ENCODE results near the gene TMTC2. TPM values are rescaled to one million over a fixed set of nuclear protein-coding genes. Genes with fewer than 3 reads are reported as not detected.

Gene TMTC2
- total RNA-seq, 4 donors from 2014 or later: 6.5 to 11.3 (median 8.9) TPM

DNA sequence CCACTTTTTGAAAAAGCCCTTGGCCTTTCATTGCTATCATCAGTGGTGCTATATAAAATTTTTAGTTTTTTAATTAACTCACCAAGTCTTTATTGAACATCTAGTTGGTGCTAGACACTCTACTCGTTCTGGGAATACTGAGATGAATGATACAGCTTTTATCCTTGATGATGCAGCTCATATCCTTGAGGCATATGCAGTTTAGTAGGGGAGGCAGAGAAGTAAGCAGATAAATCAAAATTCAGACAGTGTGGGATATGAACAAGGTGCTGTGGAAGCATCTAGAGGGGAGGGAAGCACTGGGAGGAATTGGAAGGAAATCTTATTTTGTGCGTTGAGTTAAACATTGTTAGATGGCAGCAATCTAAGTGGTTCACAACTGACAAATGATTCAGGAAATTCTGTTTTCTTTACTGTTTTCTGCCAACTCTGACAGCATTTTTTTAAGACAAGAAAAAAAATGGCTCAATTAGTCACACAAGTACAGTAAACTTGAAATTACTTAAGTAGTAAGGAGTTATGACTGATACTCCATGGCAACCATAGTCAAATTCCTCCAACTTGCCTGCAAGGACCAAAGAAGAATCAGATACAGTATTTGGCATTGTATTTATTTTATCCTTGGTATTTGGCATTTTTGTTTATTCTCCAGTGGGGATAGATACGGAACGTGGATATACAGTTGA lies 119.2 kb downstream of the TMTC2 start:
- TF ChIP-seq, protein P1, sequence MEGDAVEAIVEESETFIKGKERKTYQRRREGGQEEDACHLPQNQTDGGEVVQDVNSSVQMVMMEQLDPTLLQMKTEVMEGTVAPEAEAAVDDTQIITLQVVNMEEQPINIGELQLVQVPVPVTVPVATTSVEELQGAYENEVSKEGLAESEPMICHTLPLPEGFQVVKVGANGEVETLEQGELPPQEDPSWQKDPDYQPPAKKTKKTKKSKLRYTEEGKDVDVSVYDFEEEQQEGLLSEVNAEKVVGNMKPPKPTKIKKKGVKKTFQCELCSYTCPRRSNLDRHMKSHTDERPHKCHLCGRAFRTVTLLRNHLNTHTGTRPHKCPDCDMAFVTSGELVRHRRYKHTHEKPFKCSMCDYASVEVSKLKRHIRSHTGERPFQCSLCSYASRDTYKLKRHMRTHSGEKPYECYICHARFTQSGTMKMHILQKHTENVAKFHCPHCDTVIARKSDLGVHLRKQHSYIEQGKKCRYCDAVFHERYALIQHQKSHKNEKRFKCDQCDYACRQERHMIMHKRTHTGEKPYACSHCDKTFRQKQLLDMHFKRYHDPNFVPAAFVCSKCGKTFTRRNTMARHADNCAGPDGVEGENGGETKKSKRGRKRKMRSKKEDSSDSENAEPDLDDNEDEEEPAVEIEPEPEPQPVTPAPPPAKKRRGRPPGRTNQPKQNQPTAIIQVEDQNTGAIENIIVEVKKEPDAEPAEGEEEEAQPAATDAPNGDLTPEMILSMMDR (IDR thresholded peaks at IDR 0.05; ENCODE audit: low read depth): no peak

DNA sequence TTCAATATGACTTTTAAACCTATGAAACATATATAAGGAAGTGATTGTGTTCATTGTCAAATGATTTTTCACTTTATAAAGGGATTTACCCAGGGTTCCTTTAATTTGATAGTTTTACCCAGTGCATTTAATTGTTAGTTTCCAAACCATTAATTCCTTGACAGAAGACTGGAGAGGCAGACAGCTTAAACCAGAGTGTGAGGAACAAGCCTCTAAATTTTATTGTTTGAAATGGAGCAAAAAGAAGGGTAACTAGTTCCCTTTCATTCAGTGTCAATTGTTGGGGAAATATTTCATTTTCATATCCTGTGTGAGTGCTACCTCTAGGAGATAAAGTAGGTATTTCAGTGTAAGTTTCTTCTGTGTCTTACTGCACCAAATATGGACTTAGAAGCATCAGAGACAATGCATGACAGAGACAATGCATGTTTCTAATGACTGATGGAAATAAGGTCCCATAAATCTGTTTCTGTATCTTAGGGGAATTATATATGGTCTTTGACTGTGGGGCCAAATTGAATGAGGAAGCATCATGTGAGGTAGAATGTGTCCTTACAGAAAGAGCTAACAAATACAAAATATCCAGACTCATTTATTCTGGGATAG lies 120.5 kb downstream of the TMTC2 start:
- TF ChIP-seq, protein P1 (IDR thresholded peaks at IDR 0.05; ENCODE audit: low read depth): no peak

DNA sequence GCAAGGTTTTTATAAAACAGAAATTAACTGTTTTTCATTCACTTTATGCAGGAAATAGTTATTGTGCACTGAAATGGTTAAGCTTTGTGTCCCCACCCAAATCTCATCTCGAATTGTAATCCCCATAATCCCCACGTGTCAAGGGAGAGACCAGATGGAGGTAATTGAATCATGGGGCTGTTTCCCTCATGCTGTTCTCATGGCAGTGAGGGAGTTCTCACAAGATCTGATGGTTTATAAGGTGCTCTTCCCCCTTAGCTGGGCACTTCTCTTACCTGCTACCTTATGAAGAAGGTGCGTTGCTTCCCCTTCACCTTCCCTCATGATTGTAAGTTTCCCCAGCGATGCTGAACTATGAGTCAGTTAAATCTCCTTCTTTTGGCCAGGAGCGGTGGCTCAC lies 123.9 kb downstream of the TMTC2 start:
- TF ChIP-seq, protein P1 (IDR thresholded peaks at IDR 0.05; ENCODE audit: low read depth): no peak

DNA sequence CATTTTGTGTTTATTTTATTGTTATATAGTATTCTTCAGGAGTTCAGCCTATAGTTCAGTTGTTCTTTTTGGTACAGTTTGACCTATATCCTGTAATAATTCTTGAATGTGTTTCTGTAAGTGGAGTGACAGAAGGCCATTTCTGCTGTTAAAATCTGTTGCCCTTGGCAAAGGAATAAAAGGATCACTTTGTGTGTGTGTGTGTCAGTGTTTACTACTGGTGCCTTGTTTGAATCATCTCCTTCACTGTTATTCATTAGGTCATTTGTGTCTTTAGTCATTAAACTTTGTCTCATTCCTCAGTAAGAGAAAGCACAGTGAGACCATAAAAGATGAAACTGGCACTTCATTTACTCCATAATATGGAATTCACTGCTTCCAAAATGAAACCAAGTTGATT lies 130.7 kb downstream of the TMTC2 start:
- TF ChIP-seq, protein P1 (IDR thresholded peaks at IDR 0.05; ENCODE audit: low read depth): no peak

DNA sequence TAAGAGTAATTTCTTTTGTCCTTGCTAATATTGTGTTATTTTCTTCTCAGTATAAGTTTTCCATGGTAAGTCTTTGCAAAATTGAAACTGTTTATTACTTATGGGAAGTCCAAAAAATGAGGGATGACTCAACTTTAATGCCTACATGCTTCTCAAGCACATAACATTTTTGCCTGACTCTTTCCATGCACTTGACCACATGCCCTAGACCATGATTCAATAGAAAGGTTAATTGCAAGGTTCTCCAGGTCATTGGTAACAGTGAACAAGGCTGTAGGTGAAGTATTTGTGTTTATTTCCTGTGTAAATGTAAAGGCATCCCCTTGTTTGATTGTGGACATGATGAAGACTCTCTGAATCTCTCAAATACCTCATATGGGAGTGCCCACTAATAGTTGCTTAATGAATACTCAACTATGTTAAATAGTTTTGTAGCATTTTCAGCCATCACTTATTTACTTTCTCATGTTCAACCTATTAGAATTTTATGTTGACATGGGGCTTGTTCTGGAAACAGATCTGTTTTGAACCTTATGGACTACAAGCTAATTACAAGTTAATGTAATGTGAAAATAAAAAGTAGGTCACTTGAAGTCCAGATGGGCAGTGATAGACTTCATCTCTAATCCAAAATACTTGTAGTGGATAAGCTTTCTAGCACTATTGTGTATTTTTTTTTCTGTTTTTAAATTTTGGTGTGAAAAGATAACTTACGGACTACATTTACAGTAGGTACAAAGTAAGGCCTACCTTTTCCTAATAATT lies 131.7 kb downstream of the TMTC2 start:
- TF ChIP-seq, protein P1 (IDR thresholded peaks at IDR 0.05; ENCODE audit: low read depth): no peak

DNA sequence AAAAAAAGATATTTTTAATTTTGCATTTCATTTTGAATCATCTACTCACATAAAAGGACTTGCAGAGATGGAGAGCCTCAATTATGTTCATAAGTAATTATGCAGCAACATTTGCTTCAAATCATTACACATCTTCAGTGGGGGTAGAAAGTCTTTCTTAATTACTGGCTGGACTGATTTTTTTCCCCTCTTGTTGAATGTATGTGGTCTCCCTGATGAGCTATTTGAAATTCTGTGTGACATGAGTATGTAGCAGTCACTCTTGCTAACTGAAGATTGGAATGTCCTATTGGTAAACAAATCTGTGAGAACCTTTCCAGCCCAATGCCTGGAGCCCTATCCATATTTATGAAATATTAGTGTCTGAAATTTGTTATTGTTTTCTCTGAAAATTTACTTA lies 139.8 kb downstream of the TMTC2 start:
- TF ChIP-seq, protein P1 (IDR thresholded peaks at IDR 0.05; ENCODE audit: low read depth): no peak

DNA sequence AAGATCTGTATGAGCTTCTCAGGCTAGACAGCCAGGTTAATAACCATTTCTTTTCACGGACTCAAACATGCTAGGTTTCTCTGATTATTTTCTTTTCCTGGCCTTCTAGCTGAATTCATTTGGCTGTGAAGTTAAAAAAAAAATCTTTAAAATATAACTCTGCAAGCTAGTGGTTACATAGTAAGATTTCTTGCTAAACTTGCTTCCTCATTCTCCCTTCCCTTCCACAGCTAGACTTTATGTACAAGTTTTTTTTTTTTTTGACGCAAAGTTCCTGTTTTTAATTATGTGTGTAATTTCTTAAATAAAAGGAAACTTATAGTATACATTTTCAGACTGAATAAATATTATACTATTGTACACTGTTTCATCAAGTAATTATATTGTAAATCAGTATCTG lies 145.4 kb downstream of the TMTC2 start:
- TF ChIP-seq, protein P1 (IDR thresholded peaks at IDR 0.05; ENCODE audit: low read depth): no peak

All from subcutaneous adipose tissue (tissue), 4 donors.